Measurements from ENCODE around the gene NT5C1A.
A peak's percentile ranks its signal among the peaks of the same experiment; 100 is the strongest.

NT5C1A gene

DNA sequence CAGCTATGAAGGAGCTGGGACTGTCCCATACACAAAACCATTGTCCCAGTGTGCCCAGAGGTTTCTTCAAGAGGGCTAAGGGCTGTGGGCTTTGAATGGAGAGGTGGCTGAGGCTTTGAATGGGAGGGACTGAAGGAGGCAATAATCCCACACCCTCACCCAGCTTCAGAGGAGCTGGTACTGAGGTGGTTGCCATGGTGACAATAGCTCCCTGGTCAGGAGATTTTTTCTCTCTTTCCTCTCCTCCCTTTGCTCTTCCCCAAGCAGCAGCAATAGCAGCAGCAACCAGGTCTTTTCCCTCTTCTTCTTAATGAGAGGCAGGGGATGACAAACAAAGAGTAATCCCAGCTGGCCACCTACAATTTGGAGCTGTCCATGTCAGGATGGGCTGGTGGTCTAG is 17.7 kb upstream of the NT5C1A start:
- no peak for DNase-seq

DNA sequence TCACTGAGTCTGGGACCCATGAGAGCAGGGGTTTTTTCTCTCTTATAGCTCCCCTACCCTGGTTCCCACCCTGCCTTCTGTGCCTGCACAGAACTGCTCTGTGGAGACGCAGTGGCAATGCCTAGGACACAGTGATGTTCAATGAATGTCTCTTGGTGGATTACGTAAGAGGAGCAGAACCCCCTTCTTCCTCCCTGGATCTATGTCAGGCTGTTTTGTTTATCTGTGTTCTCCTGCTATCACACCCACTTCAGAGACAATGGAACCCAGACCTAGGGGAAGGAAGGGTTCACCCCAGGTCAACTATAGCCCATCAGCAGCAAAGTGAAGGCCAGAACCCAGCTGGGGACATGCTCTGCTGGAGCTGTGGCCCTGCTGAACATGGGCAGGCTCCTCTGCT is 17.3 kb upstream of the NT5C1A start:
- no peak for DNase-seq

DNA sequence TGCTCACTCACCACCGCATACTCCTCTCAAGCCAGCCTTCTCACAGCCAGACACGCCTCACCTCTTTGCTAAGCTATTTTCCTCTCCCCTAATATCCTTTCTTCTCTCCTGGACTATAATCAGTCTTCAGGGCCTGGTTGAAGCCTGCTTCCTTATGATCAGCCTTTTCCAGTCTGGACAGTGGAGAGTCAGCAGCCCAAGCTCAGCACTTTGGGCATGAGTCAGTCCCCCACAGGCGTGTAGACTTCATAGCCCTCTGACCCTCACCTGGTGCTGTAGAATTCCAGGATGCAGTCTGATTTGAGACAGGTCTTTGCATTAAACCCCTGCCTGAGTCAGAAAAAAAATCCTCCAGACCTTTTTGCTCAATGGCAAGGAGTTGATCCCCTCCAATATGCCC is 16.8 kb upstream of the NT5C1A start:
- no peak for DNase-seq

DNA sequence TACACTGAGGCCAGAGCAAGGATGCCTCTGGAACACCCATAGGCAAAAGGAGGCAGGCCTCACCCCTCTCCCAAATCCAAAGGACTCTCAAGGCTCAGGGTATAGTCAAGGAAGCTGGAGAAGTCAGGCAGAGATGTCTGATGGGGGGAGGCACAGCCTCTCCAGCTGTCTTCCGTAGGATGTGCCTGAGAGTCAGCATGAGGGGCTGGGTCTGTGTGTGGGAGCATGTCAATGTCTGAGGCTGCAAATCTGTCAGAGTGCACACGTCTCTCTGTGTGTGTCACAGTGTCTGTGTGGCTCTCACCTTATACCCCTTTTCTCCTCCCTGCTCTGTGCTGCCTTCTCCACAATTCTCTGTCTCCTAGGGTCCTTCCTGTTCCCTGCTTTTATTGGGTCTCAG is 15.3 kb upstream of the NT5C1A start:
- DNase-seq, result no peak

DNA sequence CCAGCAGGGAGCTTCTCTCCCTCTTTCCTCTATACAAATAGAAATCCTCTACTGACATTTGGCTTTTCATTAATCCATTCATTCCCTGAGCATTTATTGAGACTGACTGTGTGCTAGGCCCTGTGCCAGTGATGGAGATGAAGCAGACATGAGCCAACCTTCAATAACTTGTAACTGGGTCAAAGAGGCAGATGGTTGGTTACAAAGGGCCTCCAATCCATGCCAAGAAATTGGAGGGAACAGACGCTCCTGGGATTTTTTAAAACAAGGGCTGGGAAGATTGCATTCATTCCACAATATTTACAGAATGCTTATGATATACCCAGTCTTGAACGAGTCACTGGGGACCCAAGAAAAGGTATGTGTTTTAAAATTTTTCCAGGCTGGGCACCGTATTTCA is 13.2 kb upstream of the NT5C1A start:
- no peak for DNase-seq

DNA sequence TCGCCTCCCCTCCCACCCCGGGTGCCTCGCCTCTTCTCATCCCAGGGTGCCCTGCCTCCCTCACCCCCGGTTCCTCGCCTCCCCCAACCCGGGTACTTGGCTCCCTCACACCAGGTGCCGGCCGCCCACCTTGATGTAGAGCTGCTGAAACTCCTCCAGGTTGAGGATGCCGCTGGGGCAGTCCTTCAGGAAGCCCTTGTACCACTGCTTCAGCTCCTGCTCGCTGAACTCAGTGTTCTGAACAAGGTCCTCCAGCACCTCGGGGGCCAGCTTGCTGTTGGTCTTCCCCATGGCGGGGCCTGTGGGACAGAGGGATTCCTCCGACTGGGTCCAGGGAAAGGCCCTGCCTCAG is 12.4 kb upstream of the NT5C1A start:
- DNase-seq, result no peak

DNA sequence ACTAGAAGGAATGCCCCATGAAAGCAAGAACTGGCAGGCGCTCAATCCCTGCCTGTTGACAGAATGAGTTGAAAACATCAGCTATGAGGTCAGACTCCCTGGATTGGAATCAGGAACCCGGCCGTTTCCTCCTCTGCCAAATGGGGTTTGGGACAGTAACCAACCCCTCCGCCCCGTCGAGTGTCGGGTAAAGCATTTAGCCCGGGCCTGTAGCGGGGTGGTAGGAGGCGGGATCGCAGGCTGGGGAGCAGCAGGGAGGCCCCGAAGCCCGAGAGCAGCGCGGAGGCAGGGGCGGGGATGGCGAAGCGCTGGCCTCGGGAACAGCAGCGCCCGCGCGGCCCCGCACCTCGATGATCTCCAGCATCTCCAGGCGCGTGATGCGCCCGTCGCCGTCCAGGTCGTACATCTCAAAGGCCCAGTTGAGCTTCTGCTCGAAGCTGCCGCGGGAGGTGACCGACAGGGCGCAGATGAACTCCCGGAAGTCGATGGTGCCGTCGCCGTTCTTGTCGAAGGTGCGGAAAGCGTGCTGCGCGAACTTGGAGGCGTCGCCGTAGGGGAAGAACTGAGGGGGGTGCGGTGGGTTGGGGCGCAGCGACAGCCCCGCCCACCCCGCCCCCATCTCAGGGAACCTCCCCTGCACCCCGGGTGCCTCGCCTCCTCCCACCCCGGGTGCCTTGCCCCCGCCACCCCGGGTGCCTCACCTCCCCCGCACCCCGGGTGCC is 11.8 kb upstream of the NT5C1A start:
- peak; percentile 29 for DNase-seq

DNA sequence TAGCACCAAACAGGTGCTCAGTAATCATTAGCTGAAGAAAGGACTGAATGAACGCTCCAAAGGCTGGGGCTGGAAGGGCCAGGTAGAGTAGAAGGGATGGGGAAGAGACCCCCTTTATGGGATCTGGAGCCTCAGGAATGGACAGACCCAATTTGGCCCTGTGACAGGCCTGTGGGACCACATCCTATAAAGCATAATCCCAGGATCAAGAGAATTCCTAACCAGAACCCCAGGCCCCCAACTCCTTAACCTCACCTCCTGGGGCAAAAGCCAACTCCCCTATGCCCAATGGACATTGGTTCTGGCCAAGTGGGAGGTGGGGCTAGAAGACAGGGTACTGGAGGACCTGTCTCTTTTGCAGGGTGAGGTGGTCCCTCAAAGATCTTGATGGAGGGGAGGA is 10.1 kb upstream of the NT5C1A start:
- no peak for DNase-seq

DNA sequence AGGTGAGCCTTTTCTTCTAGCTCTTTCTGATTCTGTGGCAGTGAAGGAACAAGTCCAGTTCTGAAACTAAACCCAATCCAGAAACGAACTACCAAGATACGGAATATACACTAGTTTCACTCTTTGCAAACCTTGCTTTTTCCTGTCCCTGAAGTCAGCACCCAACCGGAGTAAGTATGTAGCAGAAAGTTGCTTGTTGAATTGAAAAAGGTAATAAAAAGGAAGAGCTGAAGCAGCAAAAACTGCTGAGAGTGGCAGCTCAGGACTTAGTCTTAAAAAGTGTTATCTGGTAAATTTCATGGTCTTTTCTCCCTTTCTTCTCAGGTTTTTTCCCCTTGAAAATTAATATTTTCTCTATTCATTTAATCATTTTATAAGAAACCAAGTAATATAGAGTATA is 9.4 kb upstream of the NT5C1A start:
- DNase-seq, result no peak

DNA sequence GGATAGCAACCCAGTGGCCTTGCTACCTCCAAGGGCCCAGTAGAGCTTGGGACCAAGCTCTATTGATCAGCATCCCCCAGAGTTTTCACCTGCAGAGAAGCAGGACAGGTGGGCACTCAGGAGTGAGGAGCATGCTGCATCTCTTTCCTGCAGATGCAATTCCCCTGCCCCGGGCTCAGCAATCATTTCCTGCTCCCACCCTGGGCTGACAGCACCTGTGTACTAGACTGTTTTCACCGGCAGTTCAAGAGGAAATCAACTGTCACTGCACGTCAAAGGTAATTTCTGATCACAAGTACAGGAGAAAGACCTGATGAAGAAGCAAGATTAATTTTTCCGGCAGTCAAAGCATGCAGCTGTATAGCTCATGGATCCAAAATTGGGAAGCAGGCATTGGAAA is 8.8 kb upstream of the NT5C1A start:
- DNase-seq, result no peak

DNA sequence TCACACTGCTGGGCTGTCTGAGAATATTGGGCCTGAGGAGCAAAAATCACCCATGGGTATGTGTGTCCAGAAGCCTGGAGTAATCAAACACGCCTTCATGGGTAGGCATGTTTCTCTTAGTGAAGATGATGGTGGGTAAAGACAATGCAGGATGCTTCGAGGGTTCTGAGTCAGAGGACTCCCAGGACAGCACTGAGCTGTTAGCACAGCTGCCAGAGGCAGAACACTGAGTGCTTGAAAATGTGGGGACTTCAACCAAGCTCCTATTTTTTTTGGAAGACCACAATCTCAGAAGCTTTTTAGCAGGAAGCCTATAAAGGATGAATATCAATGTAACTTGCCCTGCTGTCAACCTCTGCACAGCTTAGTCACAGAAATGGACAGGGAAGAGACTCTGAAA is 7.9 kb upstream of the NT5C1A start:
- DNase-seq, result no peak

DNA sequence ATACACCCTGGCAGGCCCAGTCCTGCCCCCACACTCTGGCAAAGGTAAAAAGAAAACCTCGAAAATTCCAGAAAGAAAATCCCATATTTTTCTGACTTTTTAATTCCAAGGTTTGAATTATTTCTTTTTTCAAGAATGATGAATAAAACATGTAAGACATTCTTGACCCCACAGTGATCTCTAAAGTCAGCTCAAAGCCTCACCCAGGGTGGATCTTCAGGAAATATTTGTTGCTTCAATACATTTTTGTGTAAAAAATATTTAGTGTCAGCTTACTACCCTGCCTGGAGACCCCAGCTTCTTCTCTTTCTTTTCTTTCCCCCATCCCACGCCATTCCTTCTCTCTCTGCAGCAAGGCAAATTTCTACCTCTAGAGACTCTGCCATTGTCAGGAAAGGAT is 7.0 kb upstream of the NT5C1A start:
- no peak for DNase-seq

DNA sequence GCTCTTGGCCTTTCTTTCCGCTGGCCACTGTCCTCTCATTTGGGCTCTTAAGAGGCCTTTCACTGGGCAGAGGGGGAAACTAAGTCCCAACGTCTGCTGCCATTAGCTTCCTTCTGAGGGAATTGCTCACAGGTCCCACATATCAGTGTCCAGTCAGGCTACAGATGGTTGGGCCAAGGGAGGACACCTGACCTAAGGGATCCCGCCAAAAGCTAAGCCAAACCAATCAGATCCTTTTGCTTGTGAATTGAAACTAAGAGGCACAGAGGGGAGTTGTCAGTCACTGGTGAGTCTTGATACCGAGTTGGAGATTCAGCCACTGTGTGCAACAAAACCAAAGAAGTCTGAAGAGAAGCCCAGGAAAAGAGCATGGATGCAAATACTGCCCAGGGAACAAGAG is 5.7 kb upstream of the NT5C1A start:
- no peak for DNase-seq

DNA sequence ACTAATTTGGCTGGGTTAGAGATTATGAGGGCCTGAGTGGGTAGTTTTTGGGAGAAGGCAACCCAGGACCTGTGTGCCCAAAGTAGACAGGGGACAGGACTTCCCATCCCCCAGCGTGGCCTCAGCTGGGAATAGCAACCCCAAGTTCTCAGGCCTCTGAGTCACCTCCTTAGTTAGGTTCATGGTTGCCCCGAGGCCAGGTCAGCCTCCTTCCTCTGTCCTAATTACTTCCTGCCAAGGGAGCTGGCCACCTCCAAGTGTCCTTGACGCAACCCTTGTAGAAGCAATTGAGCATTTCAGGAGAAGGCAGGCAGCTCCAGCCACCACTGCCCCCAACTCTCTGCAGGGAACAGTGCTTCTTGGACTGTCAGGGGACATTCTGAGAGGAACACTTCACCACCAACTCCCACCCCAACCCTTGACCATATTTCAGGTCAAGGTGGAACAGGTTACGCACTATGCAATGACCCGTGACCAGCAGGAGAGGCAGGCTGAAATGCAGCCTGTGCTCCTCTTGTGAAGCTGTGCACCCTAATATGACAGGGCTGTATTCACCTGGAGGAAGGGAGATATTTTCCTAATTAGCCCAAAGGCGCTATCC is 5.1 kb upstream of the NT5C1A start:
- DNase-seq, result no peak

DNA sequence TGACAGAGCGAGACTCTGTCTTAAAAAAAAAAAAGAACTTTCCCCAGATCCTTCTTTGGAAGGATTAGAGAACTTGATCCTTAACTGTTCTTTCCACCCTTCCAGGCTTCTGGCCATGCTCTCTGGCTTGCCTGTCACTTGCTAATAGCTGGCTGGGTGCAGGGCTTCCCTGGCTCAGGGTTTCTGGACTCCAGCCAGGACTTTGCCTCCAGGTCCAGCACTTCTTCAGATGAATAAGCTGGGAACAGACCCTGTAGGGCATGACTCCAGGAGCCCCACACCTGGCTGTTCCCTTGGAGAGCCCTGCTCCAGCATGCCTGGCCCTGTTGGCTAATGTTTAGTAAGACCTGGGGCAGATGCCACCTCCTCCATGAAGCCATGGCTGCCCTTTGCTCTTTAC is 3.3 kb upstream of the NT5C1A start:
- DNase-seq, result no peak

DNA sequence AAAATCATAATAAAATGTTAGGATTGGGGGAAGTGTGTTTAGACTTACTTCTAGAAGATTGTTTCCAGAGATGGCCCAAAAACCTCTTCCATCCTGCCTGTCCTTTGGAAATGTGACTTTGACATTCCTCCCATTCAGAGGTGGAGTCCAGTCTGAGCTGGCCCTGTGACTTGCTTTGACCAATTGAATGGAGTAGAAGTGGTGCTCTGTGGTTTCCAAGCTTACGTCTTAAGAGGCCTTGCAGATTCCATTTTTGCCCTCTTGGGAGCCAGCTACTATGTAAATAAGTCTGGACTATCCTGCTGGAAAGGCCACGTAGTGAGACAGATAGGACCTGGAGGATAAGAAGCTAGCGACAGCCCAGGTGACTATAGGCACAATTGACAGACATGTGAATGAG is 1.3 kb upstream of the NT5C1A start:
- DNase-seq, result no peak

DNA sequence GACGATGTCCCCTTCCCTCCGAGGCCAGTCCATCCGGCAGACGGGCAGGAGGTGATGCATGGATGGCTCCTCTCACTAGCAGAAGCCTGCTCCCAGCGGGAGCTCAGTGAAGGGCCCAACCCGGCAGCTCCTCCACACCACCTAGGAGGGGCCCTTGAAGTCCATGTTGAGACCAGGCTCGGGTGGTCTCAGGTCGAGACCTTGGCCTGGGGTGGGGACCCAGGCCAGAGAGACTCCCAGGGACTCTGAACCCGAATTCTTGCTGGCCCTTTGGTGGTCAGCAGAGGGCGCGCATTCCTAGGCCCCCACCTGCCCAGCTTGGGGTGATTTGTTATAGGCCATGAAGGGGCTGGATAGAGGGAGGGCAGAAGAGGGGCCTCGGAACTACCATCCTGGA is 642 bp upstream of the NT5C1A start:
- no peak for DNase-seq

DNA sequence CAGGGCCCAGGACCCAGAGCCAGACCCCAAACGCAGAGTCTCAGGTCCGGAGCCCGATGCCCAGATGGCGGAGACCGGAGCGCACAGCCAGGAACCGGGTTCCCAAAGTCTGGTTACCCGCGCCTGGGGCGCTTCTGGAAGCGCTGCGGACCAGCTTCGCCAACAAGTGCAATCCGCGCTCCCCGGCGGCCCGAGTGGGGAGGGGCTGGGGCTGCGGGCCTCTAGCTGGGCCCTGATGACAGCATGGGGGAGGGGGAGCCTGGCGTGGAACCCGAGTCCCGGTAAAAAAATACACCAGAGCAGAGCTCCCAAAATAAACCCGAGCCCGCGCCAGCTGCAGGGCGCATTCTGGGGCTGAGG is 494 bp downstream of the NT5C1A start:
- DNase-seq, result peak; percentile 26

DNA sequence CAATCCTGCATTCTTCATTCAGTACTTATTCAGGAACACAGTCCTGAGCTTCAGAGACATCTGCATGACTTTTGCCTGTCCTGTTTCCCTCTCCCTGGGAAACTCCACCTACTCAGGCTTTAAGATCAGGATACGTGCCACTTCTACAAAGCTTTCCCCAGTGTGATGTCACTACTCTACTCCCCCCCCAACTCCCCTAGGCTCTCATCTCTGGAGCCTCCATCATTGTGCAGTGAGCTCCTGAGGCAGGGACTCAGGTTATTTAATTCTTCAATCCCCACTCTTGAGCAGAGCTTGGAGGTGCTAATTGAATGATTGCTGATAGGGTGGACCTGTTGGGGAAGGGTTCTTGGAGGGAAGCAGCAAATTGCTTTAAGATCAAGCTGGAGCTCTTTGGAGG is 1.2 kb downstream of the NT5C1A start:
- no peak for DNase-seq

DNA sequence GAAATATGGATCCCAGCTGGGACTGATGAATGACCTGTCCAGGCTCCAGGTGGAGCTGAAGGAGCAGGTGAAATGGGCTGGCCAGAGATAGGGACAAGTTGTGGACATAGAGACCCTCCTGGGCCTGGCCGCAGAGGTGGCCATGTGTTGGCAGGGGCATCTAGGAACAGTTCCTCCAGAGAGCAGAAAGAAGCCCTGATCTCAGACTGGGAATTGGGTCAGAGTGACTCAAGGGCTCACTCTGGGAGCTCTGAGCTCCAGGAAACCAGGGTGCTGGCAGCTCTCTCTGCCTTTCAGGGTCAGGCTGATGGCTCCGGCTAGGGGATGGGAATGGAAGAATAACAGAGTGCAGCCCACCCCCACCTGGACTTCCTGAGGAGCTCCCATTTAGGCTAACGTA is 3.0 kb downstream of the NT5C1A start:
- no peak for DNase-seq

DNA sequence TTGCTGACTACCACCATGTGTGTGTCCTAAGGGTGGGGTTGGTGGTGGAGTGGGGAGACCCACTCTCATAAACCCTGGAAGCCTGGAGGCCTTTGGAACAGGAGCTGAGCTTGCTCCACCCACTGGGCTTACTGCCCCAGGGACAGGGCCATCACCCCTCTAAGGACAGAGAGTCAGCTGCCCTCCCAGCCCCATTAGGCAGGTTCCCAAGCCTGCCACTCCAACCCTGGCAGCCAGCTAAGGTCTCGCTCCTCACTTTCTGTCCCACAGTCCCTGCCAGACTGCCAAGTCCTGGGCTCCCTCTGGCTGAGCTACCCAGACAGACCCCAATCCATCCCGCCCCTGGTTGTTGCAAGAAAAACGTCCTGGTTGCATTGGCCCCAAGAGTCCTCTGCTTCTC is 3.8 kb downstream of the NT5C1A start:
- DNase-seq, result no peak

DNA sequence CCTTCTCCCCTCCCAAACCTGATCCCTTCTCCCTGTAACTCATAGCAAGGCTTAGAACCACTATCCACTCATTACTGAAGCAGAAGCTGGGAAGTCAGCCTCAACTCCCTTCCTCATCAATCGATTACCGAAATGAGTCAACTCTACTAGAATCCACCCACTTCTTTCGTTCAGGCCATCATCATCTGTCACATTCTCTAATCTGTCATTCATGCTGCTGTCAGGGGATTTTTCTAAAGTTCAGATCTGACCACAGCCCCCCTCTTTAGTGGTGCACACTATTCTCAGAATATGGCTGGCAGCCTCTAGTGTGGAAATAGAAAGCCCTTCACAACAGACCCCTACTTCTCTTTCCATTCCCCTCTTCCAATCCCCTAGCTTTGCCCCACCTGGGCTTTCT is 5.1 kb downstream of the NT5C1A start:
- no peak for DNase-seq

DNA sequence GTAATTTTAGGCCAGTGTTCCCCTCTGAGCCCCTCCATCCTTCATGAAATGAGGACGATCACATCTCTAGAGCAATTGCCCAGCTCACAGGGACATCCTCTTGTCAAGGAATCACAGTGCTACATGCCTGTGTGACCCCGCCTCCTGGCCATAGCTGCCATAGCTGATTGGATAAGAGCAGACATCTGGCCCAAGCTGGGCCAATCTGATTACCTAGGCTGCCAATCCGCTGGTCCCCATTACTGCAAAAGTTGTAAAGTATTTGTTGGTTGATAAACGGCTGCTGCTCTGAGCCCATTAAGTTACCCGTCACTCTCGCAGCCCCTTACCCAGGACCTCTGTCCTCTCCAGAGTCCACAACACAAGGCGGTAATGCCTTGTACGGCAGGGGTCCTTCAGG is 8.3 kb downstream of the NT5C1A start:
- DNase-seq, result no peak

DNA sequence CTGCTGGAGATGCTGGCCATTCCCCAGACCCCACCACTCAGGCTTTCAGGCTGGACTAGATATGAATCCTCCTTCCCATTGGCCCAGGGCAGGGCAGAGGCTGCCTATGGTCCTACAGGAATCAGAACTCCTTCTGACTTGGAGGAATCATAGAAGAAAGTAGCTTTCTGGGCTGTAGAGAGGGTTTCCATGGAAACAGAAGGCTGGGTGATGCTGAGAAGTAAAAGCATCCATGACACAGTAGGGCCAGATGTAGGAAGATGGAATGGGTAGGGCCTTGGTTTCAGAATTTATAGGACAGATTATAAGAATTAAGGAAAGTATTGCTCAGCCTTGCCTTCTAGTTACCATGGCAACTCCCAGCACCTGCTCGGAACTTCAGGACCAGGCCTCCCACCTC is 9.0 kb downstream of the NT5C1A start:
- DNase-seq, result no peak

DNA sequence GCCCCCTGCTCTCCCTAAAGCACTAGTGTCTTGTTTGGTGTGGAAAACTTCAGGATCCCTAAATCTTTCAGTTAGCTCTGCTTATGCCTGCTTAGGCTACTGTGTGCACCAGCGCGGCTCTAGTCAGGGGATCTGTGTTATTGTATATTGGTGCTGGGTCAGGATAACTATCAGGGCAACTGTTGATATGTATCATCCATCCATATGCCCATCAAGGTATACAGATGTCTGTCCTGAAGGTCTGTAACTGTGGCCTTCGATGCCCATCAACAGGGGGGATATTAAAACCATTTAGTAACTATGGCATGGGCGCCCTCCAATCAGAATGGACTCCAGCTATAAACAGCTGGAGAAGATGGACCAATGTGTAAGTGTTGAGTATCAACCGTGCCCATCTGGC is 12.4 kb downstream of the NT5C1A start:
- no peak for DNase-seq

Data from right kidney (tissue), 1 donor.